Measurements from ENCODE around the gene WDR7. TPM values are rescaled to one million over a fixed set of nuclear protein-coding genes. Genes with fewer than 3 reads are reported as not detected.

The WDR7 gene
- total and polyA plus RNA-seq, 2 experiments from 2014 or later, result 9.8 to 15.0 TPM

DNA sequence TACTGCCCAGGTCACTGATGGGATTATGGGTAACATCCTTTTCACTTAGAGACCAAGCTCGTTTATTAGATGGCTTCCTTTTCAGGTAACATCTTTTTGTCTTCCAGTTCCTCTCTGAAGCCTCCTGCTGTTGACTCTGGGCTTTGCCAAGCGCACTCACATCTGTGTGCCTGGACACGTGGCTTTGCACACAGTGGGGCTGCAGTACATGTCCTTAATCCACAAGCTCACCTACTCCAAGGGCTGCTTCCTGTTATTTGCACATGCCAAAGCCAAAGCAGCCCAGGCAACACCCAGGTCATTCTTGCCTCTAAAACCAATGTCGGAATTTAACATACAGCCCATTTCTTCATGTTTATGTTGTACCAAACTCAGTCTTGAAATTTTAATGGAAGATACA is 371.6 kb downstream of the WDR7 start:
- no peaks in the 10 kb centered on the region for H3K36me3 ChIP-seq
- no peaks in the 10 kb centered on the region for H3K9me3 ChIP-seq (ENCODE audit: low read depth)
- H3K27ac ChIP-seq, result no peak overlapping the region
- H3K4me3 ChIP-seq, result no peak overlapping the region
- H3K27me3 ChIP-seq, result no peaks in the 10 kb centered on the region
- TF ChIP-seq CTCF (IDR thresholded peaks at IDR 0.05; ENCODE audit: low read depth, low read length), result no peak
- no peak for DNase-seq (ENCODE audit: low read depth in 1 of 2, low spot score in 1 of 2)
- H3K4me1 ChIP-seq (ENCODE audit: low read depth), result no peaks in the 10 kb centered on the region

DNA sequence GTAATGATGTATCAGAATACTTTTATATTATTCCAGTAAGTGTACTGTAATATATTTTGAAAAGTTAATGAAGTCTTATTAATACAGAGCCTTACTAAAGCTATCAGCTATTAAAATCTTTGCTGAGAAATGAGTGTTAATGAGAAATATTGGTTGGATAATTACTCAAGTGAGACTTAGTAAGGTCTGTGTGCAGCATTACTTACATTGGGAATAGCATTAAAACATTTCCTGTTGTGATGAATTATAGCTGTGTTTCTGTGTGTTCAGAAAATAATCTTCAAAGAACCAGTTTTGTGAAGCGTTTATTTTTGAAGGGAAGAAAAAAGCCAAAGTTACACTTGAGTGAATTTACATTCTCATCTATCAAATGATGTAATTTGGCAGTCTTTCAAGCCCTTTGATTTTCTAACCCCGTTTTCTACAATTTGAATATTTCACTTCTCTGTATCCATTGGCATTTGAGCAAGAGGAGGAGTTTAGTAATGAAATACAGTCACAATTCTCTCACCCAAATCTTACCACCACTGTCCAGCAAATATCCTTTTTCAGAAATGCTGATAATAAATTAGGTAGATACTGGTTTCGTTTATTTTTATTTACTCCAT is 372.2 kb downstream of the WDR7 start:
- H3K27me3 ChIP-seq, result no peaks in the 10 kb centered on the region
- H3K4me1 ChIP-seq (ENCODE audit: low read depth), result no peaks in the 10 kb centered on the region
- no peaks in the 10 kb centered on the region for H3K9me3 ChIP-seq (ENCODE audit: low read depth)
- H3K27ac ChIP-seq, result no peak overlapping the region
- no peaks in the 10 kb centered on the region for H3K36me3 ChIP-seq
- H3K4me3 ChIP-seq, result no peak overlapping the region
- DNase-seq (ENCODE audit: low read depth in 1 of 2, low spot score in 1 of 2), result no peak
- no peak for TF ChIP-seq CTCF (IDR thresholded peaks at IDR 0.05; ENCODE audit: low read depth, low read length)

DNA sequence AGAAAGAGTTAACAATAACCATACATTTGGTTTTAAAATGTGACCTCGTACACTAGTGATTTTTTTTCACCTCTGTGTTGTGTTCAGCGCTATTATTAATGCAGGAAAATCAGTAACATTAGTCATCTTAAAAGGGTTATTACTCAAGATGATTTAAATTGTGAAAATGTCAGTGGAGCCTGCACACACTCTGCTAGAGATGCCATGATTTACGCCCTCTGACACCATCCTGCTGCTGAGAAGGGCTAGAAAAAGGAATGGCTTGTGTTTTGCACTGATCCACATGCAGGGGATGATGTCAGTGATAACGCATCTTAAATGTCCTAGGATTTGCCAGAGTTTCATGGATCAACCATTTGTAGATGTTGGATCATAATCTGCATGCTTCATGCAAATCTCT is 374.4 kb downstream of the WDR7 start:
- no peaks in the 10 kb centered on the region for H3K4me1 ChIP-seq (ENCODE audit: low read depth)
- no peaks in the 10 kb centered on the region for H3K9me3 ChIP-seq (ENCODE audit: low read depth)
- no peak overlapping the region for H3K4me3 ChIP-seq
- no peak for DNase-seq (ENCODE audit: low read depth in 1 of 2, low spot score in 1 of 2)
- no peak overlapping the region for H3K27ac ChIP-seq
- peaks cover 3% of the 10 kb centered on the region for H3K36me3 ChIP-seq
- no peak for TF ChIP-seq CTCF (IDR thresholded peaks at IDR 0.05; ENCODE audit: low read depth, low read length)
- H3K27me3 ChIP-seq, result no peaks in the 10 kb centered on the region

DNA sequence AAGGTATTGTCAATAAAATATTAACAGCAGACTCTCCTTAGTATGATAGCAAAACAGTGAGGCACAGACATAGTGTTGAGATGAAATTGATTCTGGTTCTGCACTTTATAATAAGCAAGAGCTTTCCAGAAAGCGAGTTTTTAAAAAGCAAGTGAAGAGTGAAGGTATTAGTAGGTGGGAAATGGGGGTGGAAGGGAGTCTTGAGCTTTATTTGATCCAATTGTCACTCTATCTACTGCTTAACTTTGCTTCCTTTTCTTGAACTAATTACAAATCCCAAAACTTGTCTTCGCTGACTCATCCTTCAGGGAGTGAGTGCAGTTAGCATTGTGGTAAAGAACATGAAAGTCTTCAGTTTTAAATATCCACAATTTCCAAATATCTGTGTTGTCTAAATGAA is 375.2 kb downstream of the WDR7 start:
- Histone ChIP-seq H3K9me3 (ENCODE audit: low read depth) (no peaks in the 10 kb centered on the region), H3K36me3 (peaks cover 3% of the 10 kb centered on the region), H3K4me1 (ENCODE audit: low read depth) (no peaks in the 10 kb centered on the region), H3K27ac (no peak overlapping the region), H3K4me3 (no peak overlapping the region), H3K27me3 (no peaks in the 10 kb centered on the region)
- no peak for TF ChIP-seq CTCF (IDR thresholded peaks at IDR 0.05; ENCODE audit: low read depth, low read length)
- DNase-seq (ENCODE audit: low read depth in 1 of 2, low spot score in 1 of 2), result no peak

DNA sequence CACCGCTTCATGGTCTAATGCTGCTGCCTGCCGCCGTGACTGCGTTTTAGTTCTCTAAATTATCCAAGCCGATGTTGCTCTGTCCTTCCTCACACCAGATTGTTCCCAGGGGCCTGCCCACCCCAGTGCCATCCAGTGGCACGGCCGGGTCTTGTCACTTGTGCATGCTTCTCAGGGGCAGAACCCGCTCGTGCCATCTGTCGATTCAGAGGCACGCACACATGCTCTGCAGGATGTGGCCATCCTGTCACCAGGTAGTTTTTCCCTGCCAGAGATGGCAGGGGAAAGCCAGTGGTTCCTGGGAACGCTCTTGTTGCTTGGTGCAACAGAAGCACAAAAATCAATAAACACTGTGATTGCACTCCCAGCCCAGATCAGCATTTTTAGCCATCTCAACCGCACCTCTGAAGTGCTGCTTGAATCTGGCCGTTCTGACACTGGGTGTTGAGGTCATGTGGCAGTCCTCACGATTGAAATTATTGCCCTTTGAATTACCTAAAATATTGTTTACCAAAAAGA is 376.1 kb downstream of the WDR7 start:
- H3K4me1 ChIP-seq (ENCODE audit: low read depth), result no peaks in the 10 kb centered on the region
- H3K36me3 ChIP-seq, result peaks cover 3% of the 10 kb centered on the region
- no peaks in the 10 kb centered on the region for H3K9me3 ChIP-seq (ENCODE audit: low read depth)
- H3K27ac ChIP-seq, result no peak overlapping the region
- no peak overlapping the region for H3K4me3 ChIP-seq
- DNase-seq (ENCODE audit: low read depth in 1 of 2, low spot score in 1 of 2), result no peak
- no peak for TF ChIP-seq CTCF (IDR thresholded peaks at IDR 0.05; ENCODE audit: low read depth, low read length)
- H3K27me3 ChIP-seq, result no peaks in the 10 kb centered on the region
